Endothelial cell of umbilical vein (primary cell): ENCODE results near the gene SERPINE1. TPM values are rescaled to one million over a fixed set of nuclear protein-coding genes. Genes with fewer than 3 reads are reported as not detected.

Source experiments
- BruUV-seq: library from RNA; stranded (reverse); fragments of 400-500 nt; replicated peaks from 2 replicates; lab custom pipeline; 2021; lab: Mats Ljungman, UMichigan
- CTCF ChIA-PET: fragments of 300-600, 350-600 bp; sonication (Branson Sonifier 250); formaldehyde crosslinking; loops from one replicate; lab custom pipeline; 2021; ENCODE audit warnings: antibody characterized with exemption, inconsistent platforms; lab: Charles Lee
- POLR2A ChIA-PET: fragments of 300-600, 350-600 bp; sonication (Branson Sonifier 250); formaldehyde crosslinking; loops from one replicate; lab custom pipeline; 2021; ENCODE audit warnings: antibody characterized with exemption, inconsistent platforms; lab: Charles Lee
- DNase-seq: peaks from one replicate; pipeline ENCODE4 v3.0.0-alpha.2; 2011; ENCODE audit warnings: low read depth, low spot score
- FAIRE-seq: peaks from 2 replicates; lab custom pipeline; 2011; peaks lifted over from hg19 to GRCh38; lab: Jason Lieb, UNC
- H2AFZ ChIP-seq: 2 replicates; pipeline ENCODE4 v1.6.0; 2012; ENCODE audit warnings: low read depth, low read length, control low read depth, inconsistent platforms
- H3K27ac ChIP-seq: 2 replicates; pipeline ENCODE4 v1.5.1; 2011; ENCODE audit warnings: low read depth, mild to moderate bottlenecking, control low read depth, low read length, moderate library complexity; ENCODE audit not compliant: insufficient read depth
- H3K27me3 ChIP-seq, 2 experiments: 2 replicates each; pipeline versions ENCODE4 v1.6.0 to v1.6.1; 2011; ENCODE audit warnings: low read length in 2 of 2, mixed read lengths in 1 of 2; ENCODE audit not compliant: control insufficient read depth in 2 of 2, insufficient read depth in 2 of 2
- H3K36me3 ChIP-seq, 2 experiments: 2 replicates in 1 of 2; 3 replicates in 1 of 2; pipeline ENCODE4 v1.5.1; 2011; ENCODE audit warnings: low read length in 2 of 2, mild to moderate bottlenecking in 1 of 2, moderate library complexity in 1 of 2; ENCODE audit not compliant: control insufficient read depth in 2 of 2, insufficient read depth in 2 of 2; ENCODE audit errors: extremely low read depth in 1 of 2
- H3K4me1 ChIP-seq: 3 replicates; pipeline ENCODE4 v1.5.1; 2011; ENCODE audit warnings: mild to moderate bottlenecking, low read length; ENCODE audit not compliant: control insufficient read depth, insufficient read depth; ENCODE audit errors: extremely low read depth
- H3K4me2 ChIP-seq: 2 replicates; pipeline ENCODE4 v1.6.1; 2011; ENCODE audit warnings: low read length, control low read depth, mixed read lengths; ENCODE audit not compliant: insufficient read depth
- H3K4me3 ChIP-seq, 3 experiments: fragments of 200-600 bp in 1 of 3; sonication (generic), shearing (Covaris generic) in 1 of 3; replicated peaks in 1 of 3; 2 replicates each; pipeline ENCODE4 v1.5.1; 2011 to 2016; ENCODE audit warnings: control low read depth in 3 of 3, low read length in 3 of 3, mild to moderate bottlenecking in 2 of 3, inconsistent platforms in 1 of 3, low read depth in 1 of 3, moderate library complexity in 1 of 3; ENCODE audit not compliant: insufficient read depth in 1 of 3
- H3K79me2 ChIP-seq: 2 replicates; pipeline ENCODE4 v1.6.0; 2012; ENCODE audit warnings: low read length, inconsistent platforms; ENCODE audit not compliant: control insufficient read depth, insufficient read depth
- H3K9ac ChIP-seq: replicated peaks from 2 replicates; pipeline ENCODE3; 2011; ENCODE audit warnings: low read length, control low read depth; ENCODE audit not compliant: insufficient read depth; ENCODE audit errors: extremely low read depth
- H3K9me1 ChIP-seq: replicated peaks from 3 replicates; pipeline ENCODE4 v1.6.0; 2011; ENCODE audit warnings: mild to moderate bottlenecking, low read length; ENCODE audit not compliant: control insufficient read depth, insufficient read depth; ENCODE audit errors: extremely low read depth
- H3K9me3 ChIP-seq: replicated peaks from 2 replicates; pipeline ENCODE4 v1.5.1; 2012; ENCODE audit warnings: low read length, inconsistent platforms; ENCODE audit not compliant: control insufficient read depth, insufficient read depth
- H4K20me1 ChIP-seq: replicated peaks from 2 replicates; pipeline ENCODE3; 2011; ENCODE audit warnings: mild to moderate bottlenecking, low read length; ENCODE audit not compliant: control insufficient read depth, insufficient read depth; ENCODE audit errors: extremely low read depth
- EZH2 ChIP-seq: IDR thresholded peaks from 2 replicates; pipeline ENCODE4 v1.6.1; 2012; ENCODE audit warnings: borderline replicate concordance, low read depth, mild to moderate bottlenecking, moderate library complexity, low read length, inconsistent platforms; ENCODE audit not compliant: severe bottlenecking
- FOS ChIP-seq: IDR thresholded peaks from 2 replicates; pipeline ENCODE4 v1.6.1; 2011; ENCODE audit warnings: mild to moderate bottlenecking, low read length, moderate library complexity, borderline replicate concordance; ENCODE audit not compliant: insufficient read depth
- GATA2 ChIP-seq: IDR thresholded peaks from 2 replicates; pipeline ENCODE4 v1.7.0; 2011; ENCODE audit warnings: low read depth, mild to moderate bottlenecking, moderate library complexity, mixed read lengths, low read length; ENCODE audit not compliant: insufficient read length, insufficient read depth
- POLR2A ChIP-seq: IDR thresholded peaks from 2 replicates; pipeline ENCODE4 v1.6.1; 2012; ENCODE audit warnings: low read depth, mild to moderate bottlenecking, control low read depth, low read length
- POLR2AphosphoS5 ChIP-seq: IDR thresholded peaks from 2 replicates; pipeline ENCODE4 v1.6.1; 2012; ENCODE audit warnings: low read depth, mild to moderate bottlenecking, control low read depth, low read length, moderate library complexity; ENCODE audit not compliant: insufficient read depth
- dilution Hi-C: fragments of 300-500 bp; cut with MboI; formaldehyde crosslinking; loops from one replicate; pipeline ENCODE4 v1.15.0; 2019; ENCODE audit warnings: low sequenced_read_pairs; ENCODE audit not compliant: extremely low pct_ligation_motif_present
- intact Hi-C: fragments of 100-400 bp; cut with micrococcal nuclease; formaldehyde crosslinking; loops from one replicate; pipeline ENCODE4 v1.10.0; 2022
- polyA plus RNA-seq, 4 experiments: library from polyadenylated mRNA; depleted of rRNA in 3 of 4; stranded (reverse) in 3 of 4; unstranded in 1 of 4; fragments of >200 nt; gene quantifications; 2 replicates each; pipeline versions ENCODE4 v1.2.1 to v1.2.3, GENCODE V29; 2011 to 2012; ENCODE audit warnings: missing spikeins in 1 of 4
- total RNA-seq: library from RNA; stranded (reverse); gene quantifications from 2 replicates; pipeline ENCODE4 v1.2.3, GENCODE V29; 2021
- TF ChIP-seq, protein P1 (sequence below), 2 donors: IDR thresholded peaks; 1 replicate in 1 of 2; 2 replicates in 1 of 2; pipeline ENCODE4 v1.5.1; 2011; ENCODE audit warnings: low read length in 2 of 2, mild to moderate bottlenecking in 2 of 2, moderate library complexity in 2 of 2, control low read depth in 1 of 2, inconsistent platforms in 1 of 2, low read depth in 1 of 2; ENCODE audit not compliant: insufficient read depth in 1 of 2; ENCODE audit errors: extremely low read depth in 1 of 2

Gene SERPINE1
- total and polyA plus RNA-seq, 2 donors (not counting 3 experiments of a cell fraction or from before 2014, with no cell fraction given): 2,296 to 4,637 TPM

DNA sequence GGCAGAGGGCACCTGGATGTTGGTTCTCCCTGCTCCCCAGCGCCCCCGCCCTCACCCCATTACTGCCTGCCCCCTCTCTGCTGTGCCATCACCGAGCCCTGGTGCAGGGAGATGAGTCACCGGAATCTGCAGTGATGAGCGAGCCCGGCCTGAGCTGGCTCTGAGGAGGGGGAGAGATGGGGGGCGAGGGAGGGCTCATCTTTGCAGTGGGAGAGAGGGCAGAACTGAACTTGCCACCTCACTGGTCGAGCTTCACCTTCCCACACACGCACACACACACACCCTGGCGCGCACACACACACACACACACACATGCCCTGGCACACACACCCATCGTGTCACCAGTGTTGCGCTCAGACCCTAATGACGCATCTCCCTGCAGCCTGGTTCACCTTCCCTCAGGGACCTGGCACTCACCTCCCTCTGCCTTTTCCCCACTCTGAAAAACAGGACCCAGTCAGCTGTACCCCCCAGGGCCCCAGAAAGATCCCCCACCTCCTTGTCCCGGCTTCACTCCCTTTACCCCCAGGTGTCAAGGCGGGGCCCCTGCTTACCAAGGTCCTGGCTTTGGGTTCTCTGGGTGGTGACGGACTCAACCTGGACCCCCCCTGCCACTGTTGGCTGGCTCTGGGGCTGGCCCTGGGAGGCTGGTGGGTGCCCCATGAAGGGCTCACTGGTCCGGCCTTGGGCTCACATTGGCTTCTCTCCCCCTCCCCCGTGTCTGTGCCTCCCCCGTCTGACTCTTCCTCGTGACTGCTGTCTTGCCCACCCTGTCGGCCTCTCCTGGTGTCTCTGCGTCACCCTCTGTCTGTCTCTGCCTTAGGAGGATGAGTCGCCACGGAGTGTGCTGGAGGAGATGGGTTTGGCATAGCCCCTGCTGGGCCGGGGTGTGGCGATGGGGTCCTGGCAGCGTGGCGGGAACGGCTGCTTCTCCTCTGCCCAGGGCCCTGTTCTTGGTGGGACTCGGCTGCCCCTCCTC, 33.1 kb downstream of the SERPINE1 start:
- Histone ChIP-seq H3K4me3 (no peak overlapping the region), H2AFZ (no peak overlapping the region), H3K36me3 (peaks cover 5 to 19% of the 10 kb centered on the region in 2 experiments), H3K27ac (no peak overlapping the region), H3K4me1 (peaks cover 18% of the 10 kb centered on the region), H3K9ac (no peak overlapping the region), H3K27me3 (peaks cover 12 to 17% of the 10 kb centered on the region in 2 experiments), H3K9me1 (no peaks in the 10 kb centered on the region), H3K9me3 (no peaks in the 10 kb centered on the region), H3K79me2 (peaks cover 6% of the 10 kb centered on the region), H4K20me1 (no peaks in the 10 kb centered on the region), H3K4me2 (no peak overlapping the region)
- no peak for TF ChIP-seq EZH2
- no peak for TF ChIP-seq GATA2
- TF ChIP-seq, protein P1, sequence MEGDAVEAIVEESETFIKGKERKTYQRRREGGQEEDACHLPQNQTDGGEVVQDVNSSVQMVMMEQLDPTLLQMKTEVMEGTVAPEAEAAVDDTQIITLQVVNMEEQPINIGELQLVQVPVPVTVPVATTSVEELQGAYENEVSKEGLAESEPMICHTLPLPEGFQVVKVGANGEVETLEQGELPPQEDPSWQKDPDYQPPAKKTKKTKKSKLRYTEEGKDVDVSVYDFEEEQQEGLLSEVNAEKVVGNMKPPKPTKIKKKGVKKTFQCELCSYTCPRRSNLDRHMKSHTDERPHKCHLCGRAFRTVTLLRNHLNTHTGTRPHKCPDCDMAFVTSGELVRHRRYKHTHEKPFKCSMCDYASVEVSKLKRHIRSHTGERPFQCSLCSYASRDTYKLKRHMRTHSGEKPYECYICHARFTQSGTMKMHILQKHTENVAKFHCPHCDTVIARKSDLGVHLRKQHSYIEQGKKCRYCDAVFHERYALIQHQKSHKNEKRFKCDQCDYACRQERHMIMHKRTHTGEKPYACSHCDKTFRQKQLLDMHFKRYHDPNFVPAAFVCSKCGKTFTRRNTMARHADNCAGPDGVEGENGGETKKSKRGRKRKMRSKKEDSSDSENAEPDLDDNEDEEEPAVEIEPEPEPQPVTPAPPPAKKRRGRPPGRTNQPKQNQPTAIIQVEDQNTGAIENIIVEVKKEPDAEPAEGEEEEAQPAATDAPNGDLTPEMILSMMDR (IDR thresholded peaks at IDR 0.05; ENCODE audit: extremely low read depth in 1 of 2, insufficient read depth in 1 of 2, low read depth in 1 of 2, low read length in 2 of 2): no peak
- TF ChIP-seq POLR2AphosphoS5: no peak
- peak; percentile 20 for TF ChIP-seq FOS
- TF ChIP-seq POLR2A: no peak
- dilution Hi-C loops (no loop called here), intact Hi-C loops (loop anchor here (10.0 kb wide), 1 partner anchor 265 kb away; the partner anchor contains the start of gene ACHE)
- POLR2A ChIA-PET: interaction anchor here (0.6 kb wide), 1 partner anchor 522 kb away, joined by 5 read pairs; no protein-coding TSS in a partner anchor
- CTCF ChIA-PET: interaction anchor here (0.7 to 2.0 kb wide), 4 partner anchors 11 to 123 kb away, joined by 3 to 4 read pairs (median 3); no protein-coding TSS in a partner anchor
- no peak for FAIRE-seq
- BruUV-seq: no TSS peak
- DNase-seq: no peak
